ENCODE data around the gene LCN15.

- TF ChIP-seq, protein P1, sequence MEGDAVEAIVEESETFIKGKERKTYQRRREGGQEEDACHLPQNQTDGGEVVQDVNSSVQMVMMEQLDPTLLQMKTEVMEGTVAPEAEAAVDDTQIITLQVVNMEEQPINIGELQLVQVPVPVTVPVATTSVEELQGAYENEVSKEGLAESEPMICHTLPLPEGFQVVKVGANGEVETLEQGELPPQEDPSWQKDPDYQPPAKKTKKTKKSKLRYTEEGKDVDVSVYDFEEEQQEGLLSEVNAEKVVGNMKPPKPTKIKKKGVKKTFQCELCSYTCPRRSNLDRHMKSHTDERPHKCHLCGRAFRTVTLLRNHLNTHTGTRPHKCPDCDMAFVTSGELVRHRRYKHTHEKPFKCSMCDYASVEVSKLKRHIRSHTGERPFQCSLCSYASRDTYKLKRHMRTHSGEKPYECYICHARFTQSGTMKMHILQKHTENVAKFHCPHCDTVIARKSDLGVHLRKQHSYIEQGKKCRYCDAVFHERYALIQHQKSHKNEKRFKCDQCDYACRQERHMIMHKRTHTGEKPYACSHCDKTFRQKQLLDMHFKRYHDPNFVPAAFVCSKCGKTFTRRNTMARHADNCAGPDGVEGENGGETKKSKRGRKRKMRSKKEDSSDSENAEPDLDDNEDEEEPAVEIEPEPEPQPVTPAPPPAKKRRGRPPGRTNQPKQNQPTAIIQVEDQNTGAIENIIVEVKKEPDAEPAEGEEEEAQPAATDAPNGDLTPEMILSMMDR (IDR thresholded peaks at IDR 0.05; ENCODE audit: low read depth, low read length), result no peak
- no peak for TF ChIP-seq EZH2phosphoT487 (IDR thresholded peaks at IDR 0.05; ENCODE audit: low read depth)
These were observed 20.6 kb downstream of the LCN15 start for GRCh38 chr9:136743639-136744211.

Data from OCI-LY3 (cell line).